HG03558 (cell line): ENCODE results near the gene LRRC4.

Experiments used
- ATAC-seq: cut with Tn5 transposase; IDR thresholded peaks from one replicate; pipeline ENCODE4 v1.9.1; 2021; ENCODE audit warnings: moderate number of reproducible peaks; ENCODE audit not compliant: unreplicated experiment; ENCODE audit errors: extremely low read depth

The LRRC4 gene

GRCh38 chr7:128030654-128031611 is at the start of gene LRRC4:
LRRC4 (minus strand) TSS chr7:128031437; CDS start chr7:128030640, 797 bp downstream.
- no peak for ATAC-seq

GRCh38 chr7:128080169-128080568 is 48.9 kb upstream of the LRRC4 start:
- ATAC-seq: no peak

GRCh38 chr7:128078309-128078708 is 47.1 kb upstream of the LRRC4 start:
- ATAC-seq: no peak

GRCh38 chr7:128076796-128077271 is 45.6 kb upstream of the LRRC4 start:
- no peak for ATAC-seq

- no peak for ATAC-seq
These were observed 45.1 kb upstream of the LRRC4 start for GRCh38 chr7:128076196-128076795.

- no peak for ATAC-seq
These were observed 44.2 kb upstream of the LRRC4 start for GRCh38 chr7:128075242-128076095.

- no peak for ATAC-seq
These were observed 43.5 kb upstream of the LRRC4 start for GRCh38 chr7:128074736-128075135.

- no peak for ATAC-seq
These were observed 43.1 kb upstream of the LRRC4 start for GRCh38 chr7:128074336-128074735.

- ATAC-seq: no peak
These were observed 42.6 kb upstream of the LRRC4 start for GRCh38 chr7:128073671-128074310.

- ATAC-seq: no peak
These were observed 40.6 kb upstream of the LRRC4 start for GRCh38 chr7:128071801-128072200.

- no peak for ATAC-seq
These were observed 40.1 kb upstream of the LRRC4 start for GRCh38 chr7:128071376-128071775.

GRCh38 chr7:128069373-128070364 is 38.4 kb upstream of the LRRC4 start:
- ATAC-seq: no peak

- ATAC-seq: no peak
These were observed 37.5 kb upstream of the LRRC4 start for GRCh38 chr7:128068785-128069184.

GRCh38 chr7:128067983-128068382 is 36.7 kb upstream of the LRRC4 start:
- no peak for ATAC-seq

- ATAC-seq: no peak
These were observed 35.6 kb upstream of the LRRC4 start for GRCh38 chr7:128066858-128067257.

GRCh38 chr7:128066395-128066794 is 35.2 kb upstream of the LRRC4 start:
- ATAC-seq: no peak

- ATAC-seq: no peak
These were observed 34.6 kb upstream of the LRRC4 start for GRCh38 chr7:128065872-128066271.

GRCh38 chr7:128063088-128063487 is 31.9 kb upstream of the LRRC4 start:
- ATAC-seq: no peak

GRCh38 chr7:128060018-128060417 is 28.8 kb upstream of the LRRC4 start:
- no peak for ATAC-seq
